HepG2 (cell line): ENCODE results near the gene LMCD1. TPM values are rescaled to one million over a fixed set of nuclear protein-coding genes. Genes with fewer than 3 reads are reported as not detected.

Source experiments
- ARID4A ChIP-seq: sonication (generic); formaldehyde crosslinking; IDR thresholded peaks from 2 replicates; pipeline ENCODE4 v1.5.0; 2020; ENCODE audit warnings: mild to moderate bottlenecking, missing genetic modification reagents, borderline replicate concordance
- ASH2L ChIP-seq: fragments of 300-600, 200-600 bp; sonication (generic); IDR thresholded peaks from 2 replicates; pipeline ENCODE4 v1.7.0; 2017; ENCODE audit warnings: low read depth, mild to moderate bottlenecking, moderate library complexity, mixed read lengths, low read length; ENCODE audit not compliant: insufficient read length
- BATF2 ChIP-seq: sonication (generic); formaldehyde crosslinking; IDR thresholded peaks from 2 replicates; pipeline ENCODE4 v1.8.0; 2022; ENCODE audit warnings: mild to moderate bottlenecking, missing genetic modification reagents, moderate library complexity
- KLF12 ChIP-seq: sonication (generic); formaldehyde crosslinking; IDR thresholded peaks from 2 replicates; pipeline ENCODE4 v1.4.0; 2020; ENCODE audit warnings: missing genetic modification reagents, borderline replicate concordance
- MEF2D ChIP-seq: sonication (generic); formaldehyde crosslinking; IDR thresholded peaks from 2 replicates; pipeline ENCODE4 v1.5.1; 2020; ENCODE audit warnings: mild to moderate bottlenecking, missing genetic modification reagents
- NCOA1 ChIP-seq: sonication (generic); formaldehyde crosslinking; IDR thresholded peaks from 2 replicates; pipeline ENCODE4 v1.9.0; 2021; ENCODE audit warnings: missing genetic modification reagents
- NONO ChIP-seq, 2 experiments: fragments of 450-650 bp in 1 of 2; sonication (generic) in 1 of 2; formaldehyde crosslinking in 1 of 2; IDR thresholded peaks in 1 of 2; conservative IDR thresholded peaks in 1 of 2; 2 replicates each; pipeline versions ENCODE4 v1.6.1 to v1.8.0; 2017 to 2022; ENCODE audit warnings: mild to moderate bottlenecking in 1 of 2, missing genetic modification reagents in 1 of 2, moderate library complexity in 1 of 2
- POGK ChIP-seq: sonication (generic); formaldehyde crosslinking; conservative IDR thresholded peaks from 2 replicates; pipeline ENCODE4 v1.8.0; 2022; ENCODE audit warnings: mild to moderate bottlenecking, moderate library complexity, missing genetic modification reagents
- RFX3 ChIP-seq: IDR thresholded peaks from 2 replicates; pipeline ENCODE4 v1.6.1; 2016; ENCODE audit warnings: missing biosample characterization, missing genetic modification reagents
- ZNF121 ChIP-seq: sonication (generic); formaldehyde crosslinking; IDR thresholded peaks from 2 replicates; pipeline ENCODE4 v1.5.0; 2020; ENCODE audit warnings: mild to moderate bottlenecking, missing genetic modification reagents
- ZNF160 ChIP-seq: sonication (generic); formaldehyde crosslinking; IDR thresholded peaks from 2 replicates; pipeline ENCODE4 v1.8.0; 2022; ENCODE audit warnings: mild to moderate bottlenecking, inconsistent platforms, missing genetic modification reagents
- ZNF367 ChIP-seq: sonication (generic); formaldehyde crosslinking; IDR thresholded peaks from 2 replicates; pipeline ENCODE4 v1.4.0; 2020; ENCODE audit warnings: missing genetic modification reagents, borderline replicate concordance
- ZNF484 ChIP-seq: sonication (generic); formaldehyde crosslinking; IDR thresholded peaks from 2 replicates; pipeline ENCODE4 v1.5.1; 2020; ENCODE audit warnings: mild to moderate bottlenecking, low read depth, missing genetic modification reagents, borderline replicate concordance
- ZNF639 ChIP-seq: conservative IDR thresholded peaks from 2 replicates; pipeline ENCODE4 v1.6.1; 2018; ENCODE audit warnings: missing genetic modification reagents
- ZNF709 ChIP-seq: sonication (generic); formaldehyde crosslinking; IDR thresholded peaks from 2 replicates; pipeline ENCODE4 v1.5.0; 2020; ENCODE audit warnings: mild to moderate bottlenecking, missing genetic modification reagents
- ZSCAN5A ChIP-seq: sonication (generic); formaldehyde crosslinking; IDR thresholded peaks from 2 replicates; pipeline ENCODE4 v1.8.0; 2022; ENCODE audit warnings: mild to moderate bottlenecking, missing genetic modification reagents, borderline replicate concordance
- polyA plus RNA-seq, 8 experiments: library from polyadenylated mRNA; depleted of rRNA in 3 of 8; stranded (reverse) in 7 of 8; unstranded in 1 of 8; fragments of >200 nt; fragmentation: Illumina TruSeq in 4 of 8; extraction: Trizol in 4 of 8; gene quantifications; 2 replicates each; pipeline versions ENCODE4 v1.2.1 to v1.2.3, GENCODE V29; 2011 to 2016; ENCODE audit warnings: low read depth in 4 of 8, missing spikeins in 1 of 8, mixed read lengths in 1 of 8; ENCODE audit not compliant: insufficient read depth in 1 of 8
- total RNA-seq, 5 experiments: library from RNA; depleted of rRNA; stranded (reverse); fragments of >200 nt; fragmentation: Illumina TruSeq; extraction: Trizol; gene quantifications; 2 replicates each; pipeline ENCODE4 v1.2.3, GENCODE V29; 2016; ENCODE audit warnings: low read depth in 1 of 5

Gene LMCD1
- total and polyA plus RNA-seq, 2 of the 13 experiments (the other 11 are each of a cell fraction or from before 2014, with no cell fraction given) = 6.2 to 7.1 TPM

- no peak; the same call in 1 of the 2 replicates for TF ChIP-seq POGK (CRISPR knock-in tag)
- peak; percentile 99 for TF ChIP-seq ZNF709 (CRISPR knock-in tag)
- peak; percentile 86 for TF ChIP-seq NCOA1 (CRISPR knock-in tag)
- TF ChIP-seq ZNF121 (CRISPR knock-in tag) = 0 out of 2 replicates have a peak, but pooled peaks have one; percentile 8
- no peak; the same call in 1 of the 2 replicates for TF ChIP-seq ZNF639 (CRISPR knock-in tag)
- peak; percentile 58; the same call in 1 of the 2 replicates for TF ChIP-seq ARID4A (CRISPR knock-in tag)
- peak; percentile 87; the same call in 1 of the 2 replicates for TF ChIP-seq BATF2 (CRISPR knock-in tag)
- no peak for TF ChIP-seq NONO (IDR thresholded peaks at IDR 0.05)
- no peak for TF ChIP-seq NONO (CRISPR knock-in tag; conservative IDR thresholded peaks at IDR 0.05)
- TF ChIP-seq MEF2D (CRISPR knock-in tag) = peak; percentile 81; the same call in 1 of the 2 replicates
- TF ChIP-seq ASH2L = peak; percentile 66
- peak; percentile 90; the same call in 1 of the 2 replicates for TF ChIP-seq ZSCAN5A
- TF ChIP-seq ZNF367 = peak; percentile 92; the same call in 1 of the 2 replicates
- 0 out of 2 replicates have a peak, but pooled peaks have one; percentile 76 for TF ChIP-seq ZNF484 (CRISPR knock-in tag)
- no peak for TF ChIP-seq RFX3 (CRISPR knock-in tag)
- peak; percentile 89; the same call in 1 of the 2 replicates for TF ChIP-seq ZNF160 (CRISPR knock-in tag)
- peak; percentile 84; the same call in 1 of the 2 replicates for TF ChIP-seq KLF12
Observed at GRCh38 chr3:8501371-8502131, at the start of gene LMCD1 (continued).
